ENCODE data around the gene FILIP1L.

FILIP1L gene

DNA sequence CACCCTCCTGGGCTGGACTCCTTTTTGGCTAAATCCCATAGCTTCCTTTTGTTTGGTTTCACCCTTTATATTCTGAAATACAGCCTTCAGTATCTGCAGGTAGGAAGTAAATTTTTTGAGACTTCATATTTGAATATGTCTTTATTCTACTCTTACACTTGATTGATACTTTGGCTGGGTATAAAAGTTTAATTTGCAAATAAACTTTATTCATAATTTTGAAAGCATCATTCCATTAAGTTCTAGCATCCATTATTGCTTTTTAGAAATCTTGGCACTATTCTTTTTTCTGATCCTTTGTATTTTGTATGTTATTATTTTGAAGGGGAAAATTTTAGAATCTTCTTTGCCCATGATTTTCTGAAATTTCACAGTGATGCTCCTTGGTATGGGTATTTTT lies 41.3 kb upstream of the FILIP1L start:
- no peaks in the 10 kb centered on the region for H3K4me1 ChIP-seq (ENCODE audit: insufficient read depth, low read length)
- TF ChIP-seq EZH2 (IDR thresholded peaks at IDR 0.05; ENCODE audit: borderline replicate concordance, low read depth, low read length, severe bottlenecking): no peak
- TF ChIP-seq, protein P1, sequence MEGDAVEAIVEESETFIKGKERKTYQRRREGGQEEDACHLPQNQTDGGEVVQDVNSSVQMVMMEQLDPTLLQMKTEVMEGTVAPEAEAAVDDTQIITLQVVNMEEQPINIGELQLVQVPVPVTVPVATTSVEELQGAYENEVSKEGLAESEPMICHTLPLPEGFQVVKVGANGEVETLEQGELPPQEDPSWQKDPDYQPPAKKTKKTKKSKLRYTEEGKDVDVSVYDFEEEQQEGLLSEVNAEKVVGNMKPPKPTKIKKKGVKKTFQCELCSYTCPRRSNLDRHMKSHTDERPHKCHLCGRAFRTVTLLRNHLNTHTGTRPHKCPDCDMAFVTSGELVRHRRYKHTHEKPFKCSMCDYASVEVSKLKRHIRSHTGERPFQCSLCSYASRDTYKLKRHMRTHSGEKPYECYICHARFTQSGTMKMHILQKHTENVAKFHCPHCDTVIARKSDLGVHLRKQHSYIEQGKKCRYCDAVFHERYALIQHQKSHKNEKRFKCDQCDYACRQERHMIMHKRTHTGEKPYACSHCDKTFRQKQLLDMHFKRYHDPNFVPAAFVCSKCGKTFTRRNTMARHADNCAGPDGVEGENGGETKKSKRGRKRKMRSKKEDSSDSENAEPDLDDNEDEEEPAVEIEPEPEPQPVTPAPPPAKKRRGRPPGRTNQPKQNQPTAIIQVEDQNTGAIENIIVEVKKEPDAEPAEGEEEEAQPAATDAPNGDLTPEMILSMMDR (IDR thresholded peaks at IDR 0.05; ENCODE audit: borderline replicate concordance, extremely low read depth, low read length, poor library complexity, severe bottlenecking): no peak
- no peak overlapping the region for H3K4me3 ChIP-seq (ENCODE audit: low read depth in 1 of 2, low read length in 2 of 2)
- H3K27ac ChIP-seq (ENCODE audit: low read length): no peak overlapping the region
- H4K20me1 ChIP-seq (ENCODE audit: insufficient read depth, low read length): no peaks in the 10 kb centered on the region
- no peaks in the 10 kb centered on the region for H3K27me3 ChIP-seq (ENCODE audit: insufficient read depth, low read length, poor library complexity)
- no peaks in the 10 kb centered on the region for H3K79me2 ChIP-seq (ENCODE audit: insufficient read depth, low read length)
- H3K9me3 ChIP-seq (ENCODE audit: insufficient read depth, low read length, severe bottlenecking): peaks cover 9% of the 10 kb centered on the region
- H3K9ac ChIP-seq (ENCODE audit: low read depth, low read length): no peak overlapping the region
- ATAC-seq (ENCODE audit: insufficient read depth, low read depth) (no peak), DNase-seq (no peak)
- no peak overlapping the region for H2AFZ ChIP-seq (ENCODE audit: low read depth, low read length)
- H3K4me2 ChIP-seq (ENCODE audit: insufficient read depth, low read length): no peak overlapping the region
- H3K36me3 ChIP-seq (ENCODE audit: insufficient read depth, low read length): no peaks in the 10 kb centered on the region

DNA sequence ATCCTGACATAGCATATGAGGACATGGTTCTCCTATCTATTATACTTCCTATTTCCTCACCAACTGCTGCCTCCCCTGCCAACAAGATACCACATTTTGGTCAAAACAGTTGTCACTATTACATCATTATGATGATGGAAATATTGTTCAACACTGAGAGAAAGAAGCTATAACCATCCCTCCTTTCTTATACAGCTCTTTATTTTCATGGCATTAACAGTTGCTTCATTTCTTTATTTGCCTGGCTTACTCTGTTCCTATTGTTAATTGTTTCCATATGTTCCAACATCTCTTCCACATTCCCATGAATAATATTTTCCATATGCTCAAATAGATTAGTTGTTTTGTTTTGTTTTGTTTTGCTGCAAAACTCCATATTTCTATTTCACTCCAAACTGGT lies 40.8 kb upstream of the FILIP1L start:
- no peak for DNase-seq
- Histone ChIP-seq H3K4me1 (ENCODE audit: insufficient read depth, low read length) (no peaks in the 10 kb centered on the region), H3K79me2 (ENCODE audit: insufficient read depth, low read length) (no peaks in the 10 kb centered on the region), H2AFZ (ENCODE audit: low read depth, low read length) (no peak overlapping the region), H3K36me3 (ENCODE audit: insufficient read depth, low read length) (no peaks in the 10 kb centered on the region), H3K27ac (ENCODE audit: low read length) (no peak overlapping the region), H4K20me1 (ENCODE audit: insufficient read depth, low read length) (no peaks in the 10 kb centered on the region), H3K27me3 (ENCODE audit: insufficient read depth, low read length, poor library complexity) (no peaks in the 10 kb centered on the region), H3K4me2 (ENCODE audit: insufficient read depth, low read length) (no peak overlapping the region), H3K9me3 (ENCODE audit: insufficient read depth, low read length, severe bottlenecking) (peaks cover 9% of the 10 kb centered on the region), H3K4me3 (ENCODE audit: low read depth in 1 of 2, low read length in 2 of 2) (no peak overlapping the region), H3K9ac (ENCODE audit: low read depth, low read length) (no peak overlapping the region)
- ATAC-seq (ENCODE audit: insufficient read depth, low read depth): no peak
- TF ChIP-seq, protein P1 (IDR thresholded peaks at IDR 0.05; ENCODE audit: borderline replicate concordance, extremely low read depth, low read length, poor library complexity, severe bottlenecking): no peak
- TF ChIP-seq EZH2 (IDR thresholded peaks at IDR 0.05; ENCODE audit: borderline replicate concordance, low read depth, low read length, severe bottlenecking): no peak

DNA sequence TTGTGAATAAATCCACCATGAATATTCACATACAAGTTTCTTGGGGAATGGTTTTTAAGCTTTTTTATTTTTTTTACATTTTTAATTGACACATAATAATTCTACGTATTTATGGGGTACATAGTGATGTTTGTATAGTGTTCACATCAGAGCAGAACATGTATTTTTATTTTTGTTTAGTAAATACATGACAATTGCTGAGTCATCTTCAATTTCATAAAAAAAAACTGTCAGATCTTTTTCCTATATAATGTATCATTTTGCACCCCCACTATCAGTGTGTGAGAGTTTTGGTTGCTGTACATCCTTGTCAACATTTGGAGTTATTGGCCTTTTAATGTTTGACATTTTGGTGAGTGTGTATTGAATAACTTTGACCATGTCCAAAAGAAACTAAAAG lies 39.9 kb upstream of the FILIP1L start:
- no peak overlapping the region for H3K9ac ChIP-seq (ENCODE audit: low read depth, low read length)
- H3K27ac ChIP-seq (ENCODE audit: low read length): no peak overlapping the region
- DNase-seq (no peak), ATAC-seq (ENCODE audit: insufficient read depth, low read depth) (no peak)
- no peak overlapping the region for H3K4me2 ChIP-seq (ENCODE audit: insufficient read depth, low read length)
- H2AFZ ChIP-seq (ENCODE audit: low read depth, low read length): no peak overlapping the region
- H3K9me3 ChIP-seq (ENCODE audit: insufficient read depth, low read length, severe bottlenecking): peaks cover 9% of the 10 kb centered on the region
- no peak for TF ChIP-seq EZH2 (IDR thresholded peaks at IDR 0.05; ENCODE audit: borderline replicate concordance, low read depth, low read length, severe bottlenecking)
- H3K36me3 ChIP-seq (ENCODE audit: insufficient read depth, low read length): 0 out of 2 replicates have a peak, but pooled peaks cover 3% of the 10 kb centered on the region
- no peaks in the 10 kb centered on the region for H3K27me3 ChIP-seq (ENCODE audit: insufficient read depth, low read length, poor library complexity)
- no peaks in the 10 kb centered on the region for H4K20me1 ChIP-seq (ENCODE audit: insufficient read depth, low read length)
- no peak overlapping the region for H3K4me3 ChIP-seq (ENCODE audit: low read depth in 1 of 2, low read length in 2 of 2)
- no peaks in the 10 kb centered on the region for H3K4me1 ChIP-seq (ENCODE audit: insufficient read depth, low read length)
- no peaks in the 10 kb centered on the region for H3K79me2 ChIP-seq (ENCODE audit: insufficient read depth, low read length)

DNA sequence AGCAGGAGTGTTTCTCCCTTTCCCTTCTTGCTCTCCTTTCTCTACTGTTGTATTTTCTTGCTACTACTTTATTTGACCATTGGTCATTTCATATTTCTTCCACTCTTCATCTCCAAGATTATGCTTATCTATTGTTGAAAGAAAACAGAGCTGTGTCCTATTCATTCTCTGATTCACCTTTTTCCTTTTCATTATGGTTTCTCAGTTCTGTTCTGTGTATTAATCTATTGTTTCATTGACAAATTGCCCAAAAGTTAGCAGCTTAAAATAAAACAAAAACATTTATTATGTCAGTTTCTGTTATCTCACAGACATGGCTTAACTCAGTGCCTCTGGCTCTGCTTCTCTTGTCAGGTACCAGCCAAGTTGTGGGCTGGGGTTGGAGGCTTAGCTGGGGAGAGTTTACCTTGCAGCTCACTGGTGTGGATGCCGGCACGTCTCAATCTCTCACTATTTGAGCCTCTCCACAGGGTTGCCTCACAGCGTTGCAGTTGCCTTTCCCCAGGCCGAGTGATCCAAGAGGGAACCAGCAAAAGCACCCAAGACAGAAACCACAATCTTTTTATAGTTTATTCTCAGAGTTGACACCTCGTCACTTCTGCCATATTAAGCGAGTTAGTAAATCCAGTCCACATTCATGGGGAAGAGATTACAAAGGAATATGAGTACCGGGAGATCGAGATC lies 36.9 kb upstream of the FILIP1L start:
- no peak overlapping the region for H2AFZ ChIP-seq (ENCODE audit: low read depth, low read length)
- H3K9ac ChIP-seq (ENCODE audit: low read depth, low read length): no peak overlapping the region
- 0 out of 2 replicates have a peak, but pooled peaks cover 3% of the 10 kb centered on the region for H3K36me3 ChIP-seq (ENCODE audit: insufficient read depth, low read length)
- no peaks in the 10 kb centered on the region for H3K4me1 ChIP-seq (ENCODE audit: insufficient read depth, low read length)
- DNase-seq (no peak), ATAC-seq (ENCODE audit: insufficient read depth, low read depth) (no peak)
- peaks cover 9% of the 10 kb centered on the region for H3K9me3 ChIP-seq (ENCODE audit: insufficient read depth, low read length, severe bottlenecking)
- no peaks in the 10 kb centered on the region for H3K27me3 ChIP-seq (ENCODE audit: insufficient read depth, low read length, poor library complexity)
- H3K4me2 ChIP-seq (ENCODE audit: insufficient read depth, low read length): no peak overlapping the region
- H3K4me3 ChIP-seq (ENCODE audit: low read depth in 1 of 2, low read length in 2 of 2): no peak overlapping the region
- TF ChIP-seq EZH2 (IDR thresholded peaks at IDR 0.05; ENCODE audit: borderline replicate concordance, low read depth, low read length, severe bottlenecking): no peak
- TF ChIP-seq, protein P1 (IDR thresholded peaks at IDR 0.05; ENCODE audit: borderline replicate concordance, extremely low read depth, low read length, poor library complexity, severe bottlenecking): no peak
- H4K20me1 ChIP-seq (ENCODE audit: insufficient read depth, low read length): no peaks in the 10 kb centered on the region
- no peaks in the 10 kb centered on the region for H3K79me2 ChIP-seq (ENCODE audit: insufficient read depth, low read length)
- H3K27ac ChIP-seq (ENCODE audit: low read length): no peak overlapping the region
